ENCODE results near the gene MUC6. TPM values are rescaled to one million over a fixed set of nuclear protein-coding genes. Genes with fewer than 3 reads are reported as not detected.

Gene MUC6
- total and polyA plus RNA-seq, 9 of the 15 experiments (the other 6 are each of a cell fraction or from before 2014, with no cell fraction given) = not detected

- no peak for DNase-seq (ENCODE audit: extremely low read depth in 1 of 4, low spot score in 3 of 4)
- 25% methylated on average over 28 of the region's 28 CpGs for WGBS (ENCODE audit: insufficient coverage, low coverage, missing lambda C conversion rate)
- ATAC-seq = no peak
- FAIRE-seq = no peak
- Histone ChIP-seq H4K20me1 (replicated peaks; ENCODE audit: control insufficient read depth, insufficient read depth, low read length) (no peaks in the 10 kb centered on the region; the same call in 1 of the 2 replicates), H3K36me3 (ENCODE audit: control insufficient read depth, insufficient read depth, low read length) (no peaks in the 10 kb centered on the region), H3K4me3 (no peak overlapping the region), H3K9me3 (replicated peaks; ENCODE audit: control insufficient read depth, insufficient read depth, low read depth, low read length) (no peaks in the 10 kb centered on the region), H3K9me1 (ENCODE audit: control insufficient read depth, insufficient read depth, low read length) (peaks cover 2% of the 10 kb centered on the region), H3K4me2 (ENCODE audit: insufficient read depth, low read length) (no peak overlapping the region), H3K9ac (ENCODE audit: insufficient read depth in 1 of 2, low read depth in 2 of 2, low read length in 2 of 2) (no peak overlapping the region), H3K27ac (ENCODE audit: extremely low read depth, low read depth, low read length) (no peak overlapping the region), H3K4me1 (replicated peaks in 1 of 2; ENCODE audit: control insufficient read depth in 2 of 2, insufficient read depth in 2 of 2, low read length in 2 of 2) (peaks cover 0 to 44% of the 10 kb centered on the region in 2 experiments; a peak in 1 of 5 replicates), H3K27me3 (ENCODE audit: control insufficient read depth in 2 of 2, insufficient read depth in 2 of 2, low read length in 2 of 2) (peaks cover 0 to 75% of the 10 kb centered on the region in 2 experiments; a peak in 4 of 5 replicates), H2AFZ (ENCODE audit: low read depth, low read length) (no peak overlapping the region), H3K79me2 (ENCODE audit: control insufficient read depth, insufficient read depth, low read length) (no peaks in the 10 kb centered on the region)
- CTCF ChIA-PET (ENCODE audit: low intra/inter-chr PET ratio) = no interaction called here
- intact Hi-C loops (cut with micrococcal nuclease) (no loop called here), in situ Hi-C loops (cut with MboI) (no loop called here)
- POLR2A ChIA-PET = no interaction called here
- BruUV-seq (replicated peaks) = no TSS peak
- TF ChIP-seq TSC22D4 (tag; IDR thresholded peaks at IDR 0.05) = 0 out of 2 replicates have a peak, but pooled peaks have one; percentile 39
- peak; percentile 97 for TF ChIP-seq ZNF24 (IDR thresholded peaks at IDR 0.05)
- TF ChIP-seq ZNF764 (CRISPR knock-in tag; IDR thresholded peaks at IDR 0.05; ENCODE audit: low read depth) = no peak
- TF ChIP-seq WHSC1 (IDR thresholded peaks at IDR 0.05; ENCODE audit: low read length) = no peak
Observed at GRCh38 chr11:1022908-1023810, 13.4 kb downstream of the MUC6 start.

- no peaks in the 10 kb centered on the region for H3K79me2 ChIP-seq (ENCODE audit: control insufficient read depth, insufficient read depth, low read length)
- ChIA-PET POLR2A (no interaction called here), CTCF (ENCODE audit: low intra/inter-chr PET ratio) (no interaction called here)
- 4% methylated on average over 7 of the region's 7 CpGs for WGBS (ENCODE audit: insufficient coverage, low coverage, missing lambda C conversion rate)
- no peak overlapping the region for H3K4me3 ChIP-seq
- no TSS peak for BruUV-seq (replicated peaks)
- H3K27me3 ChIP-seq (ENCODE audit: control insufficient read depth in 2 of 2, insufficient read depth in 2 of 2, low read length in 2 of 2) = peaks cover 0 to 78% of the 10 kb centered on the region in 2 experiments; a peak in 3 of 5 replicates
- no peak overlapping the region for H2AFZ ChIP-seq (ENCODE audit: low read depth, low read length)
- no peak for TF ChIP-seq ZNF699 (CRISPR knock-in tag; IDR thresholded peaks at IDR 0.05; ENCODE audit: insufficient replicate concordance)
- no peak for TF ChIP-seq HINFP (tag; conservative IDR thresholded peaks at IDR 0.05; ENCODE audit: low read depth)
- DNase-seq (ENCODE audit: extremely low read depth in 1 of 4, low spot score in 3 of 4) (no peak), ATAC-seq (no peak), FAIRE-seq (no peak)
- H3K27ac ChIP-seq (ENCODE audit: extremely low read depth, low read depth, low read length) = no peak overlapping the region
- peaks cover 2% of the 10 kb centered on the region for H3K9me1 ChIP-seq (ENCODE audit: control insufficient read depth, insufficient read depth, low read length)
- no peaks in the 10 kb centered on the region; the same call in 1 of the 2 replicates for H4K20me1 ChIP-seq (replicated peaks; ENCODE audit: control insufficient read depth, insufficient read depth, low read length)
- H3K4me2 ChIP-seq (ENCODE audit: insufficient read depth, low read length) = no peak overlapping the region
- H3K9me3 ChIP-seq (replicated peaks; ENCODE audit: control insufficient read depth, insufficient read depth, low read depth, low read length) = no peaks in the 10 kb centered on the region
- no peaks in the 10 kb centered on the region for H3K36me3 ChIP-seq (ENCODE audit: control insufficient read depth, insufficient read depth, low read length)
- intact Hi-C loops (cut with micrococcal nuclease) (no loop called here), in situ Hi-C loops (cut with MboI) (no loop called here)
- no peak overlapping the region for H3K9ac ChIP-seq (ENCODE audit: insufficient read depth in 1 of 2, low read depth in 2 of 2, low read length in 2 of 2)
- peaks cover 0 to 39% of the 10 kb centered on the region in 2 experiments; a peak in 1 of 5 replicates for H3K4me1 ChIP-seq (replicated peaks in 1 of 2; ENCODE audit: control insufficient read depth in 2 of 2, insufficient read depth in 2 of 2, low read length in 2 of 2)
Observed at GRCh38 chr11:1022411-1022810, 14.1 kb downstream of the MUC6 start.

Measured in K562 (cell line).